ENCODE results near the gene BMP8B. TPM values are rescaled to one million over a fixed set of nuclear protein-coding genes. Genes with fewer than 3 reads are reported as not detected.

BMP8B gene
- total and polyA plus RNA-seq, 2 of the 8 experiments (the other 6 are each of a cell fraction or from before 2014, with no cell fraction given): 0.37 to 0.50 TPM

DNA sequence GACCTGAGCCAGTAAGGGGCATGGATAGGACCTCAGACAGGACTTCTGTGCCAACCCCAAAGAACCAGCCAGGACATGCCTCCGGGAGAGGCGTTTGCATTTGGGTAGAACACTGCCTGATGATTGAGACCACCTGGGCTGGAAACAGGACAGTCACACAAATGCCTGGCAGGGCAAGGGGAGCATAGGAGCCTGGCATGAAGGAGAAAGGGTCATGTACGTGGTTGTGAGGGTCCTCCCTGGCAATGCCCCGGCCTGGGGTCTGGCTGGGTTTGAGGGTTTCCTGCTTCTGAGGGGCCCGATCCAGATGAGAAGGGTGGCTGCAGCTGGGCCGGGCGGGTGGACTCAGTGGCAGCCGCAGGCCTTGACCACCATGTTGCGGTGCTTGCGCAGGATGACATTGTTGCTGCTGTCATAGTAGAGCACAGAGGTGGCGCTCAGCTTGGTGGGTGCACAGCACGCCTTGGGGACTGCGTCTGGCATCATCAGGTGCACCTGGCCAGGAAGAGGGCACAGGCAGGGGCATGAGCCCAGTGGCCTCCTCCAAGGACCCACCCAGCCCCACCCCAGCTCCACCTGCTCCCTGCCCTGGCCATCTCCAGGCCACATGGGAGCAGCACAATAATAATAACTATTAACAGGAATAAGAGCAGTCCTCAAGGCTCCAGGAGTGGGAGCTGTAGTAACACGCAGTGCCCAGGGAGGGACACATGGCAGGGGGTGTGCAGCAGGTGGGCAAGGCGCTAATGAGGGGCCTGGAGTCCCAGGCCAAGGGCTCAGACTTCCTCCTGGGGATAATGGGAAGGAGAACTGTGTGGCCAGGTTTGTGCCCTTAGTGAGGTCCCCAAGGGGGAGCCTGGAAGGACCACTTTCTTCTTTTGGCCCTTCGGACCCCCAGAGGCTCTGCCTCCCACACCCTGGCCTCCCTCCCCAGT lies 28.3 kb downstream of the BMP8B start:
- H3K18ac ChIP-seq (ENCODE audit: extremely low read depth, low read length): no peak overlapping the region
- H3K23me2 ChIP-seq (ENCODE audit: low read depth, low read length): no peaks in the 10 kb centered on the region
- FAIRE-seq (no peak), DNase-seq (ENCODE audit: low read depth in 1 of 2, low spot score in 2 of 2) (no peak)
- H4K5ac ChIP-seq (ENCODE audit: insufficient read length, low read depth, low read length): no peak overlapping the region
- H2BK12ac ChIP-seq (ENCODE audit: low read depth, low read length): no peak overlapping the region
- H3K79me1 ChIP-seq (ENCODE audit: low read depth, low read length): no peaks in the 10 kb centered on the region
- H2AFZ ChIP-seq (ENCODE audit: low read length): no peak overlapping the region
- no peak overlapping the region for H3K4ac ChIP-seq (replicated peaks; ENCODE audit: insufficient read length, low read depth, low read length)
- H3K4me1 ChIP-seq (replicated peaks in 1 of 4; ENCODE audit: control insufficient read depth in 3 of 4, insufficient read depth in 4 of 4, low read length in 3 of 4): no peaks in the 10 kb centered on the region
- H3K27me3 ChIP-seq (replicated peaks in 1 of 4; ENCODE audit: control insufficient read depth in 3 of 4, extremely low read depth in 1 of 4, insufficient read depth in 3 of 4, low read length in 3 of 4): no peaks in the 10 kb centered on the region
- no peak overlapping the region for H2BK120ac ChIP-seq (replicated peaks; ENCODE audit: low read depth, low read length)
- no peaks in the 10 kb centered on the region for H3K79me2 ChIP-seq (ENCODE audit: control insufficient read depth in 1 of 2, insufficient read depth in 2 of 2, low read length in 2 of 2)
- H3K27ac ChIP-seq (ENCODE audit: low read depth, low read length): no peak overlapping the region
- H2AK5ac ChIP-seq (ENCODE audit: low read depth, low read length): no peak overlapping the region
- H3K14ac ChIP-seq (ENCODE audit: insufficient read length): no peak overlapping the region
- H3K56ac ChIP-seq (replicated peaks; ENCODE audit: insufficient read length, low read depth, low read length): no peak overlapping the region
- H3K4me3 ChIP-seq (ENCODE audit: extremely low read depth in 1 of 4, insufficient read depth in 2 of 4, low read depth in 3 of 4, low read length in 4 of 4): no peak overlapping the region
- H2BK15ac ChIP-seq (ENCODE audit: low read length): no peak overlapping the region
- H2BK5ac ChIP-seq (ENCODE audit: low read depth, low read length): no peak overlapping the region
- H3K23ac ChIP-seq (ENCODE audit: insufficient read length): no peak overlapping the region
- H4K91ac ChIP-seq (replicated peaks; ENCODE audit: insufficient read length, low read length): no peak overlapping the region
- no peak overlapping the region for H3K9ac ChIP-seq (replicated peaks in 1 of 4; ENCODE audit: extremely low read depth in 1 of 4, low read depth in 3 of 4, low read length in 3 of 4)
- no peak overlapping the region for H2BK20ac ChIP-seq (ENCODE audit: low read length)
- ChIA-PET CTCF (ENCODE audit: partially characterized antibody) (no interaction called here), POLR2A (ENCODE audit: partially characterized antibody) (interaction anchor here (0.8 to 1.4 kb wide), 2 partner anchors 21 to 22 kb away, joined by 3 read pairs; partner anchors contain the start of gene PPIE)
- 87% methylated on average over 14 of the region's 16 CpGs; no CpG with 5 or more reads in 1 of the 2 experiments for WGBS, 2 experiments (ENCODE audit: extremely low coverage in 1 of 2, insufficient coverage in 1 of 2, insufficient read length in 1 of 2, insufficient replicate concordance in 2 of 2, low coverage in 1 of 2, low lambda C conversion rate in 2 of 2, missing lambda C conversion rate in 1 of 2)
- no peak overlapping the region for H3K4me2 ChIP-seq (ENCODE audit: insufficient read depth in 1 of 2, low read depth in 2 of 2, low read length in 2 of 2)
- H4K8ac ChIP-seq (ENCODE audit: extremely low read depth, insufficient read depth, low read length): no peak overlapping the region
- H3K36me3 ChIP-seq (ENCODE audit: control insufficient read depth in 2 of 4, insufficient read depth in 4 of 4, low read length in 3 of 4): peaks cover 2 to 6% (median 3%) of the 10 kb centered on the region in 4 experiments; a peak in 5 of 8 replicates
- peaks cover 5 to 12% of the 10 kb centered on the region in 2 experiments; a peak in 1 of 4 replicates for H3K9me3 ChIP-seq (ENCODE audit: insufficient read depth in 2 of 2, low read depth in 1 of 2, low read length in 1 of 2)
- peaks cover 0 to 1% of the 10 kb centered on the region in 2 experiments for H4K20me1 ChIP-seq (replicated peaks in 1 of 2; ENCODE audit: control insufficient read depth in 1 of 2, insufficient read depth in 2 of 2, low read length in 2 of 2)
- no peak for TF ChIP-seq MAFK (IDR thresholded peaks at IDR 0.05; ENCODE audit: low read depth, low read length)
- TF ChIP-seq POLR2A (IDR thresholded peaks at IDR 0.05; ENCODE audit: control extremely low read depth in 1 of 2, low read depth in 2 of 2, low read length in 2 of 2): no peak
- no peak for TF ChIP-seq BRCA1 (IDR thresholded peaks at IDR 0.05; ENCODE audit: low read depth, low read length)
- TF ChIP-seq GTF2F1 (IDR thresholded peaks at IDR 0.05; ENCODE audit: borderline replicate concordance, low read depth, low read length): no peak
- no peak for TF ChIP-seq JUND (IDR thresholded peaks at IDR 0.05; ENCODE audit: low read length)
- no peak for TF ChIP-seq TCF12 (IDR thresholded peaks at IDR 0.05; ENCODE audit: low read depth, low read length)
- no peak for TF ChIP-seq RBBP5 (IDR thresholded peaks at IDR 0.05; ENCODE audit: borderline replicate concordance, low read depth, low read length)
- no peak for TF ChIP-seq POU5F1 (IDR thresholded peaks at IDR 0.05; ENCODE audit: low read depth, low read length)
- no peak for TF ChIP-seq SP4 (IDR thresholded peaks at IDR 0.05; ENCODE audit: low read length)
- no peak for TF ChIP-seq GABPA (IDR thresholded peaks at IDR 0.05; ENCODE audit: borderline replicate concordance, insufficient read depth, low read length)
- no peak for TF ChIP-seq CREB1 (IDR thresholded peaks at IDR 0.05)
- no peak for TF ChIP-seq POLR2AphosphoS5 (IDR thresholded peaks at IDR 0.05; ENCODE audit: low read depth, low read length)
- TF ChIP-seq RXRA (IDR thresholded peaks at IDR 0.05; ENCODE audit: insufficient read depth, low read depth, low read length): no peak
- no peak for TF ChIP-seq CHD1 (IDR thresholded peaks at IDR 0.05; ENCODE audit: low read depth, low read length)
